Renal pelvis (tissue), 4 donors: ENCODE results near the gene SLC12A7. TPM values are rescaled to one million over a fixed set of nuclear protein-coding genes. Genes with fewer than 3 reads are reported as not detected.
"Not testable (repeated sequence)": the region's sequence is repeated elsewhere in the genome, so short reads cannot be mapped to it uniquely, and the experiment has no call there.

Experiments used
- DNase-seq: peaks from one replicate; pipeline ENCODE4 v3.0.0-alpha.2; 2013
- polyA plus RNA-seq, 3 donors: library from polyadenylated mRNA; unstranded; fragments of 120-200 nt; gene quantifications; one replicate each; pipeline ENCODE4 v1.2.1, GENCODE V29; 2013; ENCODE audit not compliant: insufficient read length in 3 of 3

The SLC12A7 gene
- polyA plus RNA-seq, 3 donors, result 41.3 to 50.2 (median 44.3) TPM

GRCh38 chr5:1065143-1065750, 46.6 kb downstream of the SLC12A7 start:
- no peak for DNase-seq

GRCh38 chr5:1064383-1065142, 47.3 kb downstream of the SLC12A7 start:
- no peak for DNase-seq

- no peak for DNase-seq
These were observed 48.0 kb downstream of the SLC12A7 start for GRCh38 chr5:1063661-1064382.

- DNase-seq, result no peak
These were observed 48.9 kb downstream of the SLC12A7 start for GRCh38 chr5:1062761-1063568.

- no peak for DNase-seq
These were observed 49.9 kb downstream of the SLC12A7 start for GRCh38 chr5:1061916-1062315.

- DNase-seq, result not testable (repeated sequence)
These were observed 50.6 kb downstream of the SLC12A7 start for GRCh38 chr5:1061292-1061691.

GRCh38 chr5:1060535-1060981, 51.3 kb downstream of the SLC12A7 start:
- no peak for DNase-seq

- DNase-seq, result no peak
These were observed 52.0 kb downstream of the SLC12A7 start for GRCh38 chr5:1059884-1060263.

GRCh38 chr5:1058988-1059883, 52.6 kb downstream of the SLC12A7 start:
- no peak for DNase-seq

GRCh38 chr5:1058083-1058945, 53.5 kb downstream of the SLC12A7 start:
- DNase-seq, result no peak

GRCh38 chr5:1057485-1058082, 54.3 kb downstream of the SLC12A7 start:
- DNase-seq, result no peak

GRCh38 chr5:1056611-1057484, 55.0 kb downstream of the SLC12A7 start:
- no peak for DNase-seq

- DNase-seq, result no peak
These were observed 55.8 kb downstream of the SLC12A7 start for GRCh38 chr5:1055896-1056610.

- no peak for DNase-seq
These were observed 56.8 kb downstream of the SLC12A7 start for GRCh38 chr5:1054799-1055775.

- DNase-seq, result no peak
These were observed 57.7 kb downstream of the SLC12A7 start for GRCh38 chr5:1054018-1054798.
